CD4-positive, alpha-beta T cell (primary cell): ENCODE results near the gene AGAP1. TPM values are rescaled to one million over a fixed set of nuclear protein-coding genes. Genes with fewer than 3 reads are reported as not detected.

ENCODE experiments used
- ATAC-seq: fragments of 200-7000 bp; cut with Tn5 transposase; one replicate; pipeline ENCODE4 v1.10.0; 2022; ENCODE audit warnings: mild to moderate bottlenecking; ENCODE audit not compliant: poor library complexity
- CTCF ChIA-PET: fragments of 350-600 bp; sonication (Branson Sonifier 250); formaldehyde crosslinking; loops from one replicate; lab custom pipeline; 2021; ENCODE audit warnings: antibody characterized with exemption, inconsistent platforms; lab: Charles Lee
- POLR2A ChIA-PET: fragments of 350-600 bp; sonication (Branson Sonifier 250); formaldehyde crosslinking; loops from one replicate; lab custom pipeline; 2021; ENCODE audit warnings: antibody characterized with exemption, inconsistent platforms; lab: Charles Lee
- DNase-seq, 14 experiments: peaks; one replicate each; pipeline ENCODE4 v3.0.0-alpha.2; 2013 to 2020; ENCODE audit warnings: mixed read lengths in 2 of 14
- H3K27ac ChIP-seq, 2 donors: one replicate each; pipeline versions ENCODE4 v1.5.1 to v1.7.0; 2013; ENCODE audit warnings: low read length in 2 of 2, low read depth in 1 of 2, mild to moderate bottlenecking in 1 of 2
- H3K27me3 ChIP-seq, 2 experiments: 1 replicate in 1 of 2; 2 replicates in 1 of 2; pipeline versions ENCODE4 v1.6.1 to v1.7.0; 2013; ENCODE audit warnings: low read length in 2 of 2, control low read depth in 1 of 2, mild to moderate bottlenecking in 1 of 2, moderate library complexity in 1 of 2; ENCODE audit not compliant: insufficient read depth in 2 of 2, control insufficient read depth in 1 of 2
- H3K36me3 ChIP-seq: one replicate; pipeline ENCODE4 v1.6.1; 2013; ENCODE audit warnings: low read length, control low read depth; ENCODE audit not compliant: insufficient read depth
- H3K4me1 ChIP-seq: one replicate; pipeline ENCODE4 v1.6.1; 2013; ENCODE audit warnings: low read length, control low read depth; ENCODE audit not compliant: insufficient read depth
- H3K4me3 ChIP-seq: one replicate; pipeline ENCODE4 v1.5.1; 2013; ENCODE audit warnings: mild to moderate bottlenecking, low read length, moderate library complexity
- H3K9me3 ChIP-seq, 2 experiments: 1 replicate in 1 of 2; 2 replicates in 1 of 2; pipeline versions ENCODE4 v1.6.1 to v1.7.0; 2013; ENCODE audit warnings: low read length in 2 of 2, mild to moderate bottlenecking in 2 of 2, control low read depth in 1 of 2, moderate library complexity in 1 of 2; ENCODE audit not compliant: control insufficient read depth in 1 of 2, insufficient read depth in 1 of 2
- H3K27ac Mint-ChIP-seq: one replicate; pipeline ENCODE4 v1.8.0; 2020; ENCODE audit warnings: mixed read lengths
- H3K27me3 Mint-ChIP-seq: one replicate; pipeline ENCODE4 v1.8.0; 2021; ENCODE audit warnings: mixed read lengths
- H3K36me3 Mint-ChIP-seq: one replicate; pipeline ENCODE4 v1.8.0; 2021; ENCODE audit warnings: low read depth, mixed read lengths
- H3K4me1 Mint-ChIP-seq: one replicate; pipeline ENCODE4 v1.8.0; 2021; ENCODE audit warnings: low read depth, mixed read lengths
- H3K4me3 Mint-ChIP-seq: one replicate; pipeline ENCODE4 v1.8.0; 2020; ENCODE audit warnings: mild to moderate bottlenecking, mixed read lengths
- H3K9me3 Mint-ChIP-seq: one replicate; pipeline ENCODE4 v1.8.0; 2020; ENCODE audit warnings: mixed read lengths
- intact Hi-C, 2 experiments: fragments of 100-400 bp; cut with DNase I in 1 of 2; cut with micrococcal nuclease in 1 of 2; formaldehyde crosslinking; loops; one replicate each; pipeline versions ENCODE4 v1.15.1 to v1.9.0; 2023 to 2025; cut with DNase I, micrococcal nuclease
- total RNA-seq, 174 experiments: library from RNA in 2 of 174; stranded (reverse) in 2 of 174; gene quantifications; one replicate each; pipeline ENCODE4 v1.2.3 and lab custom pipeline; 2021 to 2026
- TF ChIP-seq, protein P1 (sequence below): fragments of 200-600 bp; IDR thresholded peaks from one replicate; pipeline ENCODE4 v1.8.0; 2022; ENCODE audit warnings: antibody characterized with exemption, mild to moderate bottlenecking

Gene AGAP1
- total RNA-seq, 2 experiments from 2014 or later, result 2.6 to 3.1 TPM

- intact Hi-C loops, result no loop called here
- Histone ChIP-seq H3K27me3 (peaks cover 0 to 2% of the 10 kb centered on the region in 2 experiments), H3K36me3 (no peaks in the 10 kb centered on the region), H3K4me1 (no peaks in the 10 kb centered on the region), H3K4me3 (no peak overlapping the region), H3K9me3 (peaks cover 0 to 4% of the 10 kb centered on the region in 2 experiments), H3K27ac (no peak overlapping the region)
- ATAC-seq (no peak), DNase-seq (no peak)
- ChIA-PET CTCF (no interaction called here), POLR2A (no interaction called here)
- Mint-ChIP-seq H3K27me3 (peaks cover 9% of the 10 kb centered on the region), H3K4me3 (no peak overlapping the region), H3K36me3 (no peaks in the 10 kb centered on the region), H3K9me3 (no peaks in the 10 kb centered on the region), H3K4me1 (no peaks in the 10 kb centered on the region), H3K27ac (no peak overlapping the region)
- TF ChIP-seq, protein P1, sequence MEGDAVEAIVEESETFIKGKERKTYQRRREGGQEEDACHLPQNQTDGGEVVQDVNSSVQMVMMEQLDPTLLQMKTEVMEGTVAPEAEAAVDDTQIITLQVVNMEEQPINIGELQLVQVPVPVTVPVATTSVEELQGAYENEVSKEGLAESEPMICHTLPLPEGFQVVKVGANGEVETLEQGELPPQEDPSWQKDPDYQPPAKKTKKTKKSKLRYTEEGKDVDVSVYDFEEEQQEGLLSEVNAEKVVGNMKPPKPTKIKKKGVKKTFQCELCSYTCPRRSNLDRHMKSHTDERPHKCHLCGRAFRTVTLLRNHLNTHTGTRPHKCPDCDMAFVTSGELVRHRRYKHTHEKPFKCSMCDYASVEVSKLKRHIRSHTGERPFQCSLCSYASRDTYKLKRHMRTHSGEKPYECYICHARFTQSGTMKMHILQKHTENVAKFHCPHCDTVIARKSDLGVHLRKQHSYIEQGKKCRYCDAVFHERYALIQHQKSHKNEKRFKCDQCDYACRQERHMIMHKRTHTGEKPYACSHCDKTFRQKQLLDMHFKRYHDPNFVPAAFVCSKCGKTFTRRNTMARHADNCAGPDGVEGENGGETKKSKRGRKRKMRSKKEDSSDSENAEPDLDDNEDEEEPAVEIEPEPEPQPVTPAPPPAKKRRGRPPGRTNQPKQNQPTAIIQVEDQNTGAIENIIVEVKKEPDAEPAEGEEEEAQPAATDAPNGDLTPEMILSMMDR, result no peak
Measured at GRCh38 chr2:235630718-235631296, 137.0 kb downstream of the AGAP1 start.

DNA sequence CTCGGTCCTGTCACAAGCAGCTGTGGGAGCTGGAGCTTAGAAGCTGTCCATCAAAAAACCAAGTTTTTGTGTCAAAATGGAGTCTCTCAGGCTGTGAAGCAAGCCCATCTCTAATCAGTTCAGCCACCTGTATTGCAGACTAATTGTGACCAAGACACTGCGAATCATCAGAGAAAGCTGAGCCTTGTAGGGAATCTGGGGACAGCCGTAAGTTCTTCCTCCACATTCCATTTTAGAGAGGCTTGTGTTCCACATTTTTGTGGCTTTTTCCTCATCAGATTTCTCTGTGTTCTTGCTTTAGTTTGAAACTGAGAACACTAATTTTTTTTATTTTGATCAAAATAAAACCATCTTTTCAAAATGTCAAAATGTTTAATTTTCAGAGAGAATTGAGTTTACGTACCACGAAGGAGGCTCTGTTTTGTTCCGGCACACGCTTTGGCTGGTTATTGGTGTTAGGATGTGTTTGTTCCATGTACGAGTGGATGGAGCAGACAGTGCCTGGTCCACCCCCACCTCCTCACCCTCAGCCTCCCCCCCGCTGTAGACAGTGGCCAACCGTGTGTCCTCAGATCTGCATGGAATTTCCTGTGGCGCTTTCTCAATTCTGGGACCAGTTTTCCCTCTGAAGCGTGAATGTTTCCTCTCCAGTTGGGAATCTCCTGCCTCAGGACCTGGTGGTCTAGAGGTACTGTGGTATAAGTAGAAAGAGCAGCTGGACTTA, 140.8 kb downstream of the AGAP1 start:
- Histone ChIP-seq H3K9me3 (peaks cover 0 to 4% of the 10 kb centered on the region in 2 experiments), H3K4me3 (no peak overlapping the region), H3K4me1 (no peaks in the 10 kb centered on the region), H3K36me3 (no peaks in the 10 kb centered on the region), H3K27me3 (peaks cover 0 to 2% of the 10 kb centered on the region in 2 experiments), H3K27ac (no peak overlapping the region)
- Mint-ChIP-seq H3K36me3 (no peaks in the 10 kb centered on the region), H3K27me3 (peaks cover 36% of the 10 kb centered on the region), H3K4me1 (no peaks in the 10 kb centered on the region), H3K9me3 (no peaks in the 10 kb centered on the region), H3K4me3 (no peak overlapping the region), H3K27ac (no peak overlapping the region)
- intact Hi-C loops, result no loop called here
- ATAC-seq (no peak), DNase-seq (no peak)
- POLR2A ChIA-PET, result no interaction called here
- TF ChIP-seq, protein P1, result no peak
- CTCF ChIA-PET, result no interaction called here

DNA sequence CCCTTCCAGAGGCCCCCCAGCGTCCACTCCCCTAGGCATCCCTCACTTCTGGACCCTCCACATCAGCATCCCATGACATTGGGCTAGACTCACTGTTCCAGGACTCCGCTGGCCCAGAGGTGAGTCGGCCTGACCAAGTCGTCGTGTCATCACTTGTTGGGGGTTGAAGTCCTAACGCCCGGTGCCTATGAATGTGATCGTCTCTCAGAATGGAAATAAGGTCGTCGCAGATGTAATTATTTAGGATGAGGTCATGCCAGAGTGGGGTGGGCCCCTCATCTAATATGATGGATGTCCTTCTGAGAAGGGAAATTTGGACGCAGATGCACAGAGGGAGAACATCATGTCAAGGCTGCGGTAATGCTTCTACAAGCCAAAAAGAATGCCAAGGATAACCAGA, 142.7 kb downstream of the AGAP1 start:
- ChIA-PET POLR2A (no interaction called here), CTCF (no interaction called here)
- Histone ChIP-seq H3K4me3 (no peak overlapping the region), H3K9me3 (no peaks in the 10 kb centered on the region), H3K27ac (no peak overlapping the region), H3K27me3 (peaks cover 0 to 2% of the 10 kb centered on the region in 2 experiments), H3K36me3 (no peaks in the 10 kb centered on the region), H3K4me1 (no peaks in the 10 kb centered on the region)
- TF ChIP-seq, protein P1, result no peak
- DNase-seq (no peak), ATAC-seq (no peak)
- no peak overlapping the region for H3K4me3 Mint-ChIP-seq
- no peaks in the 10 kb centered on the region for H3K9me3 Mint-ChIP-seq
- peaks cover 40% of the 10 kb centered on the region for H3K27me3 Mint-ChIP-seq
- no peaks in the 10 kb centered on the region for H3K36me3 Mint-ChIP-seq
- no peak overlapping the region for H3K27ac Mint-ChIP-seq
- H3K4me1 Mint-ChIP-seq, result no peaks in the 10 kb centered on the region
- intact Hi-C loops, result no loop called here
